ENCODE results near the gene DTNA. TPM values are rescaled to one million over a fixed set of nuclear protein-coding genes. Genes with fewer than 3 reads are reported as not detected.

DTNA gene
- polyA plus RNA-seq, 1 donor = 22.7 TPM

GRCh38 chr18:34771958-34772357 is 61.9 kb downstream of the DTNA start:
- DNase-seq = no peak

GRCh38 chr18:34772887-34773286 is 62.8 kb downstream of the DTNA start:
- no peak for DNase-seq

DNA sequence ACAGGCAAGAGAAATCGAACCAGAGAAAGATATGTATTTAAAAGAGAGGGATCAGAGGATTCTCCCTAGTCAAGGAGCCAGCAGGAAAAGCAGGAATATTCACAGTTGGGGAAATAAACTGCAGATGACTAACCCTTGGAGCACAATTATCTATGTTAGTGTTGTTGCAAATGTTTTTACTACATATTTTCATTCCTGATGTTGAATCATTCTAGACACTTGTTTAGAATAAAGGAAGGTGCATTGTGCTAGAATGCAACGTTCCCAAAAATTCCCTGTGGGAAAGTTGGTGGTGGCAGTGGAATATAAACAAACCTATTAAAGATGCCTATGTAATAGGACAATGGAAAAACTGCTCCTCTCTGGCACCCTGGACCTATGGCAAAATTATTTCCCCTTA is 63.3 kb downstream of the DTNA start:
- no peak for DNase-seq

- DNase-seq = peak; percentile 17
Measured at GRCh38 chr18:34773961-34774766, 64.1 kb downstream of the DTNA start.

DNA sequence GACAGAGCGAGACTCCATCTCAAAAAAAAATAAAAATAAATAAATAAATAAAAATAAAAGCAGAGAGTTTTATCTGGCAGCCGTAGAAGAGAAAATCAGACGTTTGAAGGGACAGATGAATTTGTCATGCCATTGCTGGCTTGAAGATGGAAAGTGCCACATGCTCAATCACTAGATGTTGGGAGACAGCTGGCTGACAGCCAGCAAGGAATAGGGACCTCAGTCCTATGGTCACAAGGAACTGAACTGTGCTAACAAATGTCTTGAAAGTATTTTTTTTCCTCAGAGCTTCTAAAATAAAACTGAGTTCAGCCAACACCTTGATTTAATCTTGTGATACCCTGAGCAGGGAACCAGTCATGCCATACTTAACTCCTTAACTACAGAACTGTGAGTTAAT is 65.4 kb downstream of the DTNA start:
- DNase-seq = no peak

GRCh38 chr18:34779112-34779511 is 69.0 kb downstream of the DTNA start:
- no peak for DNase-seq

DNA sequence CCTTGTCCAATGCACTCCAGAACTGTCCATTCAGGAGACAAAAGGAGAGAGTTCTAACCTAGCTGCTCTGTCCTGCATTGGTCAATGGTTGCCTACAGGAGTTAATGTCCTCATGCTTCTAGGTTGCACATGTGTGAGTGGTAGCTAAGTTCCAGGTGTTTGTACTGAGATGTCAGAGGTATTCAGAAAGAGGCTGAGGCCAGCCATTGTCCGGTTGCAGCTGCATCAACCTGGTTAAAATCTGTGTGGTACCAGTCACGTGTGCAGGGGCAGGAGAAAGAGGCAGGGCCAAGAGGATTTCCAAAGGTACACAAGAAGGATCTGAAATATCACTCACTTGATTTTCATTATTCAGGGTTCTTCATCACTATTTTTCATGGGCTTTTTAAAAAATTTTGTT is 70.8 kb downstream of the DTNA start:
- DNase-seq = no peak

- no peak for DNase-seq
Measured at GRCh38 chr18:34783501-34783900, 73.4 kb downstream of the DTNA start.

DNA sequence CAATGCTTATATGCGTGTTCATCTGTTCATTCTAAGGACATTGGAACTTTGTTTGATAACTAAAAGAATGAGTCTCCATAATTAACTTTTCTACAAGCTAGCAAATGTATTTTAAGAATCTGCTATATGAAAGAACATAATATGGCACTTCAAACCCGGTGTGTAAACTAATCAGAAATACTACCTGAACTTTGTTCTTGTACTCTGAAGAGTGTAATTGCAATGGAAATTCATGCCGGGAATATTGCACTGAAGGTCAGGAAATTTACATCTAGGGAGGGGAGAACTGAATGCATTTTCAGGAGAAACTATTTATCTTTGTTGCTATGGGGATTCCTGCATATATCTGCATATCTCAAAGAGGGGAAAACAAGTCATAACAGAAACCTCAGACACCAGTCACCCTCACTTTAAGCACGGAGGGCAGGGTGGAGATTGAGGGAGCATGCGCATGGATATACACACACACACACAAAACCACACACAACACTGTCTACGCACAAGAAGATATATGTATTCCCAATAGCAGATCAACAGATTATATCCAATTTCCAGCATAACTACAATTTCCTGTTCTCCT is 76.2 kb downstream of the DTNA start:
- DNase-seq = no peak

DNA sequence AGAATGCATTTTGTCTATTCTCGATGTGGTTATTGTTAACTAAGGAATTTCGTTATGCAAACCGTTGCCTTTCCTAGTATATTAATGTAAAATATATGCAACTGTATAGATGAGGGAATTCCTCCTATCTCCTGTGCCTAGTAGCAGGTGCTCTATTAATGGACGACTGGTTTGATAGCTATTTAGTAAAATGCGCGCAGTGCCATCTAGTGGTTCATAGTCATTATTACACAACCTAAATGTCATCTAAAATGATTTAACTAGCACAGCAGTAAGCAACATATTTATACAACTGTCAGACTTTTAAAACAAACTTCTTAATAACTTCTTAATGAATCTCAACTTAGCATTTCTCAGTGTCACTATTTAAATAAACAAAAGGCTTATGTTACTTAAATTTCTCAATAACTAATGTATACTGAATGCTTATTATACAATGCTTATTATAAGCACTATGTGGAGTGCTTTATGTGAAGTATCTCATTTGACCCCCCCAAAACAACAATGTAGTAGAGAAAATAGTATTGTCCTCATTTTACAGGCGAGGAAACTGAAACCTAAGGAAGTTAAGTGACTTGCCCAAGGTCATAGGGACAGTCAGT is 77.9 kb downstream of the DTNA start:
- peak; percentile 51 for DNase-seq

GRCh38 chr18:34789768-34790344 is 79.8 kb downstream of the DTNA start:
- no peak for DNase-seq

- DNase-seq = peak; percentile 65
Measured at GRCh38 chr18:34794348-34794747, 84.2 kb downstream of the DTNA start.

DNA sequence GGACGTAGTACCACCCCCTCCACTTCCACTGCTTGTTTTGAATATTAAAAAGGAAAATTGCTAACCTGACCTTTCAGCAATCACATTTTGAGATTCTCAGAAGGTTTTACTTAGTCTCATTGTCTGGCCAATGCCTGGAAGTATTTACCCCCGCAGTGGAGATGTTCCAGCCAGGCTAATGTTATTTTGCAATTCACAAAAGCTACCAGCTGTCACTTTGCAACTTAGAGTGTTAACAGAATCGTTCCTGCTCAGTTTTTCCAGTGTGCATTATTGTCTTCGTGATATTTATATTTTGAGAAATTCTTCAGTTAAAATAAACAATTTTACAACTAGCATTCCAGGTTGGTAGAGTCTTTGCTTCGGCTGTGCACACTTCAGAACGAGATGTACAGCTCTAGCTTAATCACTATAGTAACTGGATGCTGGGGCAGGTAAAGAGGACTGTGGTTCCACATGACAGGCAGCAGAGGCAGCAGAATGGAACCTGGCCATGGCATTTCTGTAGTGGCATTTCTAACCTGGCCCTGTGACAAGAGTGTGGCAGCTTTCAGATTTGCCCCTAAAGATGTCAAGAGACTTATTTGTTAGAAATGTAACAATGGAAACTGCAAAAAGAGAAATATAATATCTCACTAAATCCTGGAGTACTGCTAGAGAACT is 85.1 kb downstream of the DTNA start:
- no peak for DNase-seq

- no peak for DNase-seq
Measured at GRCh38 chr18:34796035-34796657, 86.0 kb downstream of the DTNA start.

- DNase-seq = no peak
Measured at GRCh38 chr18:34799291-34799690, 89.2 kb downstream of the DTNA start.

DNA sequence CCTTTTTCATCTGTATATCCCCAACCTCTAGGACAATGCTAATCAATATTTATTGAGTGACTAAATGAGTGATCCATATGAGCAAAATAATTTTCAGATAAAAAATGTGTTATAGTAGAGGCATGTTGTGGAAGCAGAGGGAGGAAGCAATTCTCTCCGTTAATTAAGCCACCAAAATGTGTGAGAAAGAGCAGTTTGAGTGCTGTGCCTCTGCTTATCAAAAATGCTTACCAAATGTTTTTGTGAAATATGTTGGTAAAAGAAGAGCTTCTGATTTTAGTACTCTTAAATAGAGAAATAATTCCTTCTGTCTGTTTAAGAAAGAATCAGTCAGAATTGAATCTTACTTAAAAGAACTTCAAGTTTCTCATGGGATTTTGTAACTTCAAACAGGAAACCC is 90.3 kb downstream of the DTNA start:
- DNase-seq = no peak

DNA sequence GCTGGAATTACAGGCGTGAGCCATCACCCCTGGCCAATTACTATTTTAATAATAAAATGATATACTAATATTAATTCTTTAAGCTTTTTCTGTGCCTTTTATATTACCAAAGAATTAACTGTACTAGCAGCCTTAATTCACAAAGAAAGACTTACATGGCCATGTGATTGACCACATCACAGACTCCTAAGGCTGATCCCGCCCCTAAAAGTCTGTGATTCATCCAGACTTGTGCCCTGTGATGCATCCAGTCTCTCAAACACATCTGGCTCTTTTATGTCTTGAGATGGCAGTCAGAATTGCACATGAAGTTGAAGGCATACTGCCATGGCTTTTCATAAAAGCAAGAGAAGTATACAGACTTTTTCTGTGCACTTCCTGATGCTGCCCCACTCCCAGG is 91.7 kb downstream of the DTNA start:
- DNase-seq = no peak

DNA sequence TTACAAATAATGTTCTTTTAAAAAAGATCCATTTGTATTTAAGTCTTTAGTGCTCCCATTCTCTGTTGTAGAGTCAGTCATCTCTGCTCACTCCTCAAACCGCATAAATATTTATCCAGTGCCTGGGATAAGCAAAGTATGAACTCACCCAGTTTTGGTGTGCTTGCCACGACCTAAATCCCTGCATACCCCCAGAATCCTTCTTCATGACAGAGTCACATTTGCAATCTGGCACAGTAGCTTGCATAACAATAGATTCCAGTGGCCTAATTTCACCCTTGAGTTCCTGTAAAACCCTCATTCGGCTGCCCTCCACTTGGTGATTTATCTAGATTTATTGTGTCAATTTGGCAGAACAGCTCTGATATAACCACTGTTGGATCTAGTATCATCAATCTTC is 92.9 kb downstream of the DTNA start:
- DNase-seq = no peak

- no peak for DNase-seq
Measured at GRCh38 chr18:34803877-34804400, 93.8 kb downstream of the DTNA start.

GRCh38 chr18:34805103-34805877 is 95.2 kb downstream of the DTNA start:
- DNase-seq = no peak

GRCh38 chr18:34805878-34806351 is 95.8 kb downstream of the DTNA start:
- no peak for DNase-seq
